Right lobe of liver (tissue), 4 donors: ENCODE data around the gene TMC6.

Source experiments
- POLR2A ChIP-seq: fragments of 450-650 bp; IDR thresholded peaks from one replicate; pipeline ENCODE4 v1.6.1; 2017; ENCODE audit warnings: antibody characterized with exemption, mild to moderate bottlenecking
- TF ChIP-seq, protein P1 (sequence below), 4 donors: fragments of 200-600 bp in 3 of 4; fragments of 450-650 bp in 1 of 4; IDR thresholded peaks; one replicate each; pipeline versions ENCODE4 v1.5.1 to v1.8.0; 2016 to 2022; ENCODE audit warnings: antibody characterized with exemption in 4 of 4, mild to moderate bottlenecking in 2 of 4
- donor health status: DM: no; HTN: no; CAD: no.
- donor health status: DM: no; HTN: no; CAD: no.
- donor health status: DM: no; HTN: yes; CAD: no.

DNA sequence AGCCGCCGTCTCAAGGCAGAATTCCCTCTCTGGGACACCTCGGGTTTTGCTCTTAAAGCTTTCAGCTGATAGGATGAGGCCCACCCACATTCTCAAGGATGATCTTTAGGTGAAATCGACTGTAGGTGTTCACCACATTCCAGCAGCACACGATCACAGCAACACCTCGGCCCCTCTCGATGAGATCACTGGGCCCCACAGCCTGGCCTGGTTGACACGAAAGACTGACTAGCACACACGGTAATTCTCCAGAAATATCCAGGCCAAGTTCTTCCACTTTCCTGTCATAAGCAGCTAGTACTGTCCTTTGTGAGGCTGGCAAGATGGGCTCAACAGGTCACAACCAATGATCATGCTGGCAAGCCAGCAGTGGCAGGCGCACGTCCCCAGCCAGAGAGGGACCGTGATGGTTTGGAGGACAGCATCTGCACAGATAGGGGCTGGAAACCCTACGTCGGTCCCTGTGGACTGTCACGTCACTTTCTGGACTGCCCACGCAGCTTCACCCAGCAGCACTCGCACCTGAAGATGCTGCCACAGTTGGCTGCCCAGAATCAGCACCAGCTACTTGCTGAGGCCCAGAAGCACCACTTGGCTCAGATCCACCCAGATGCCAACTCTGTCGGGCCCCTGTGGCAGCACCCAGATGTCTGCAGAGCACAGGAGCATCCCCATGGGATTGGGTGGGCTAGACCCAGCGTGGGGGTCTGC lies 17.4 kb downstream of the TMC6 start:
- TF ChIP-seq, protein P1, sequence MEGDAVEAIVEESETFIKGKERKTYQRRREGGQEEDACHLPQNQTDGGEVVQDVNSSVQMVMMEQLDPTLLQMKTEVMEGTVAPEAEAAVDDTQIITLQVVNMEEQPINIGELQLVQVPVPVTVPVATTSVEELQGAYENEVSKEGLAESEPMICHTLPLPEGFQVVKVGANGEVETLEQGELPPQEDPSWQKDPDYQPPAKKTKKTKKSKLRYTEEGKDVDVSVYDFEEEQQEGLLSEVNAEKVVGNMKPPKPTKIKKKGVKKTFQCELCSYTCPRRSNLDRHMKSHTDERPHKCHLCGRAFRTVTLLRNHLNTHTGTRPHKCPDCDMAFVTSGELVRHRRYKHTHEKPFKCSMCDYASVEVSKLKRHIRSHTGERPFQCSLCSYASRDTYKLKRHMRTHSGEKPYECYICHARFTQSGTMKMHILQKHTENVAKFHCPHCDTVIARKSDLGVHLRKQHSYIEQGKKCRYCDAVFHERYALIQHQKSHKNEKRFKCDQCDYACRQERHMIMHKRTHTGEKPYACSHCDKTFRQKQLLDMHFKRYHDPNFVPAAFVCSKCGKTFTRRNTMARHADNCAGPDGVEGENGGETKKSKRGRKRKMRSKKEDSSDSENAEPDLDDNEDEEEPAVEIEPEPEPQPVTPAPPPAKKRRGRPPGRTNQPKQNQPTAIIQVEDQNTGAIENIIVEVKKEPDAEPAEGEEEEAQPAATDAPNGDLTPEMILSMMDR (IDR thresholded peaks at IDR 0.05) = no peak
- no peak for TF ChIP-seq POLR2A
